OCI-LY1 (cell line): ENCODE measurements around the gene KIF13A.

ENCODE experiments used
- CTCF ChIP-seq: fragments of 200-600 bp; sonication (generic), shearing (Covaris generic); IDR thresholded peaks from 2 replicates; pipeline ENCODE4 v1.5.1; 2017; ENCODE audit warnings: mild to moderate bottlenecking, antibody characterized with exemption, low read length, moderate library complexity, mixed read lengths
- EZH2 ChIP-seq: fragments of 200-600 bp; sonication (generic), shearing (Covaris generic); IDR thresholded peaks from 2 replicates; pipeline ENCODE4 v1.8.0; 2017; ENCODE audit warnings: borderline replicate concordance, mixed run types, mild to moderate bottlenecking, antibody characterized with exemption, low read length, moderate library complexity, mixed read lengths

GRCh38 chr6:17968876-17969275 is 18.6 kb downstream of the KIF13A start:
- TF ChIP-seq CTCF, result no peak
- no peak for TF ChIP-seq EZH2
